DOHH2 (cell line): ENCODE data around the gene A1BG.

Experiments used
- H3F3A ChIP-seq: fragments of 200-600 bp; sonication (generic), shearing (Covaris generic); 2 replicates; pipeline ENCODE4 v1.6.0; 2016; ENCODE audit warnings: antibody characterized with exemption, mild to moderate bottlenecking; ENCODE audit not compliant: control insufficient read depth, insufficient read depth
- H3K27ac ChIP-seq: fragments of 200-600 bp; sonication (generic); 2 replicates; pipeline ENCODE4 v1.5.1; 2014; ENCODE audit warnings: low read depth, mild to moderate bottlenecking, low read length, moderate library complexity
- H3K27me3 ChIP-seq: fragments of 200-600 bp; sonication (generic); 2 replicates; pipeline ENCODE4 v1.6.1; 2014; ENCODE audit warnings: mild to moderate bottlenecking, low read length, mixed read lengths; ENCODE audit not compliant: control insufficient read depth
- H3K36me3 ChIP-seq: fragments of 200-600 bp; sonication (generic); 2 replicates; pipeline ENCODE4 v1.6.1; 2014; ENCODE audit warnings: mild to moderate bottlenecking, low read length, moderate library complexity, mixed read lengths; ENCODE audit not compliant: control insufficient read depth
- H3K4me1 ChIP-seq: fragments of 200-600 bp; sonication (generic); 2 replicates; pipeline ENCODE4 v1.6.1; 2014; ENCODE audit warnings: mild to moderate bottlenecking, low read length, mixed read lengths; ENCODE audit not compliant: control insufficient read depth
- H3K4me2 ChIP-seq: fragments of 200-600 bp; sonication (generic); 2 replicates; pipeline ENCODE4 v1.6.0; 2014; ENCODE audit warnings: mild to moderate bottlenecking, low read length, moderate library complexity
- H3K4me3 ChIP-seq: fragments of 200-600 bp; sonication (generic); 2 replicates; pipeline ENCODE4 v1.5.1; 2014; ENCODE audit warnings: mild to moderate bottlenecking, low read length, mixed read lengths
- H3K79me2 ChIP-seq: fragments of 200-600 bp; sonication (generic); 2 replicates; pipeline ENCODE4 v1.6.1; 2014; ENCODE audit warnings: mild to moderate bottlenecking, low read length, mixed read lengths; ENCODE audit not compliant: control insufficient read depth
- H3K9me2 ChIP-seq: fragments of 200-600 bp; sonication (generic); replicated peaks from 2 replicates; pipeline ENCODE4 v1.6.1; 2014; ENCODE audit warnings: mild to moderate bottlenecking, low read length, mixed read lengths; ENCODE audit not compliant: control insufficient read depth
- H3K9me3 ChIP-seq: fragments of 200-600 bp; sonication (generic); 2 replicates; pipeline ENCODE4 v1.6.1; 2014; ENCODE audit warnings: antibody characterized with exemption, low read length, mixed read lengths; ENCODE audit not compliant: control insufficient read depth, insufficient read depth
- H4K20me1 ChIP-seq: fragments of 200-600 bp; sonication (generic); 2 replicates; pipeline ENCODE4 v1.6.0; 2014; ENCODE audit warnings: low read depth, mild to moderate bottlenecking, antibody characterized with exemption, low read length, moderate library complexity; ENCODE audit not compliant: control insufficient read depth, insufficient read depth
- EZH2phosphoT487 ChIP-seq: fragments of 200-600 bp; sonication (generic); IDR thresholded peaks from 2 replicates; pipeline ENCODE4 v1.6.1; 2017; ENCODE audit warnings: borderline replicate concordance, mild to moderate bottlenecking, antibody characterized with exemption, low read length, moderate library complexity, mixed read lengths
- TF ChIP-seq, protein P1 (sequence below): fragments of 200-600 bp; sonication (generic); IDR thresholded peaks from one replicate; pipeline ENCODE4 v1.5.1; 2014; ENCODE audit warnings: antibody characterized with exemption, mild to moderate bottlenecking, low read depth, low read length; ENCODE audit not compliant: poor library complexity, severe bottlenecking

Gene A1BG

DNA sequence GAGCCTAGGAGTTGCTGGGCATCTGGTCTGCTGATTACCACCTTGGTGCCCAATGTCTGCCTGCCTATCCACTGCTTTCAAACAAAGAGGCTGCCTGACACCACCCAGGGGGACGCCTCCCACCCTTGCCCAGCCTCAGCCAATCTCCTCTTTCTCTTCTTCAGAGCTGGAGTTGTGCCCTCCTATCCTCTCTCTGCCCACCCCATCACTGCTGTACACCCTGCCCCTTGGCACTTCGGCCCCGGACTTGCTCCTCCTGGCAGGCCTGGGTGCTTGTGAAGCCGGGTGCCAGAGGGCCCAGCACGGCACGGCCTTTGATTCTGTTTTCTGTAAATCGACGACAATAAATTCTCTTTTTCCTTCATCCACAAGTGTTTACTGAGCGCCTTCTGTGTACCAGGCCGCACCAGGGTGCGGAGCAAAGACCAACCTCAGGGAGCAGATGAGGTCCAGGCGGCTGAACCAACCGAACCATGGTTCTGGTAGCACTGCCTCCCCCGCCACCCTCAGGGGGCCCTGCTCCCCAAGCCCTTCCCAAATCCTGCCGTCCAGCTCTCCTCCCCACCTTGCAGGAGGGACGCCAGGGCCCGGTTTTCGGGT is 47.1 kb upstream of the A1BG start:
- peak overlapping the region; percentile 70 for H3K4me3 ChIP-seq
- H3K4me2 ChIP-seq = peak overlapping the region; percentile 83
- no peaks in the 10 kb centered on the region for H3K9me2 ChIP-seq
- peaks cover 10% of the 10 kb centered on the region for H3K79me2 ChIP-seq
- TF ChIP-seq, protein P1, sequence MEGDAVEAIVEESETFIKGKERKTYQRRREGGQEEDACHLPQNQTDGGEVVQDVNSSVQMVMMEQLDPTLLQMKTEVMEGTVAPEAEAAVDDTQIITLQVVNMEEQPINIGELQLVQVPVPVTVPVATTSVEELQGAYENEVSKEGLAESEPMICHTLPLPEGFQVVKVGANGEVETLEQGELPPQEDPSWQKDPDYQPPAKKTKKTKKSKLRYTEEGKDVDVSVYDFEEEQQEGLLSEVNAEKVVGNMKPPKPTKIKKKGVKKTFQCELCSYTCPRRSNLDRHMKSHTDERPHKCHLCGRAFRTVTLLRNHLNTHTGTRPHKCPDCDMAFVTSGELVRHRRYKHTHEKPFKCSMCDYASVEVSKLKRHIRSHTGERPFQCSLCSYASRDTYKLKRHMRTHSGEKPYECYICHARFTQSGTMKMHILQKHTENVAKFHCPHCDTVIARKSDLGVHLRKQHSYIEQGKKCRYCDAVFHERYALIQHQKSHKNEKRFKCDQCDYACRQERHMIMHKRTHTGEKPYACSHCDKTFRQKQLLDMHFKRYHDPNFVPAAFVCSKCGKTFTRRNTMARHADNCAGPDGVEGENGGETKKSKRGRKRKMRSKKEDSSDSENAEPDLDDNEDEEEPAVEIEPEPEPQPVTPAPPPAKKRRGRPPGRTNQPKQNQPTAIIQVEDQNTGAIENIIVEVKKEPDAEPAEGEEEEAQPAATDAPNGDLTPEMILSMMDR = no peak
- no peak for TF ChIP-seq EZH2phosphoT487
- no peaks in the 10 kb centered on the region for H4K20me1 ChIP-seq
- H3K27ac ChIP-seq = no peak overlapping the region
- H3K4me1 ChIP-seq = peaks cover 20% of the 10 kb centered on the region
- no peaks in the 10 kb centered on the region for H3K27me3 ChIP-seq
- H3K9me3 ChIP-seq = no peaks in the 10 kb centered on the region
- peaks cover 3% of the 10 kb centered on the region; the same call in 1 of the 2 replicates for H3K36me3 ChIP-seq
- peaks cover 17% of the 10 kb centered on the region for H3F3A ChIP-seq

DNA sequence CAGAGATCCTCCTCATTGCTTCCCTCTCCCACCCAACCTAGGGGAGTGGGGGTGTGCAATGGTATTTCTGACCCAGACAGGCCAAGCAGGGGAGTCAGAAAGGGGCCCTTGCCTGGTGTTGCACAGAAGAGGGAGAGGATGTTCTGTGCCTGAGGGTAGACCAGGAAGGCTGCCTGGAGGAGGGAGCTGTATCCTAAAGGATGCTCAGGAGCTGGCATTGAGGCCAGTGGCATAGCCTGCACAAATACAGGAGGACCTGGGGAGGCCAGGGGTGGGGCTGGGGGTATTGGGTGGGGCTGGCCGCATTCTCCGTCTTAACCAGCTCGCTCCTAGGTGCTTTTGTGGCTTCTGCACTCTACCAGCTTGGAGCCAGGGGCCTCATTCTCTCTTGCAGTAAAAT is 46.6 kb upstream of the A1BG start:
- no peak overlapping the region for H3K4me2 ChIP-seq
- no peak overlapping the region for H3K27ac ChIP-seq
- H3K4me3 ChIP-seq = no peak overlapping the region
- no peaks in the 10 kb centered on the region for H3K9me3 ChIP-seq
- H3K79me2 ChIP-seq = peaks cover 10% of the 10 kb centered on the region
- peaks cover 8% of the 10 kb centered on the region for H3K36me3 ChIP-seq
- no peaks in the 10 kb centered on the region for H4K20me1 ChIP-seq
- H3K9me2 ChIP-seq = no peaks in the 10 kb centered on the region
- H3K27me3 ChIP-seq = no peaks in the 10 kb centered on the region
- peaks cover 17% of the 10 kb centered on the region for H3F3A ChIP-seq
- no peak for TF ChIP-seq EZH2phosphoT487
- TF ChIP-seq, protein P1 = no peak
- H3K4me1 ChIP-seq = peaks cover 20% of the 10 kb centered on the region

DNA sequence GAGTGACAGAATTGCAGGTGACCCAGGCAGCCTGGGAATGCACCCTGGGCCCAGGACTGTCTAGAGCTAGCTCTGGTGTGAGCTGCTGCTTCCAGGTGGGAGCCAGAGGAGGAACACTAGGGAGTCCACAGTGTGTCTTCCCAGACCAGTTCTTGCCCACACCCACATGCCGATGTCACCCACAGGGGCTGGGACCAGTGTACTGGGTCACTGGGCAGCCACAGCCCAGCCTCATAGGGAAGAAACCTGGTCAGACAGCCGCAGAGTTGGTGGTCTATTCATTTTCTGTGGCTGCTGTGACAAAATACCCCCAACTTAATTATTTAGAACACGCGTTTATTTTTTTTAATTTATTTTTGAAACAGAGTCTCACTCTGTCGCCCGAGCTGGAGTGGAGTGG is 45.3 kb upstream of the A1BG start:
- H3K36me3 ChIP-seq = peaks cover 21% of the 10 kb centered on the region
- H3K4me1 ChIP-seq = peaks cover 20% of the 10 kb centered on the region
- no peaks in the 10 kb centered on the region for H3K27me3 ChIP-seq
- TF ChIP-seq EZH2phosphoT487 = no peak
- peaks cover 23% of the 10 kb centered on the region for H3F3A ChIP-seq
- H3K9me2 ChIP-seq = no peaks in the 10 kb centered on the region
- 0 out of 2 replicates have a peak, but pooled peaks cover 2% of the 10 kb centered on the region for H4K20me1 ChIP-seq
- H3K4me3 ChIP-seq = no peak overlapping the region
- H3K4me2 ChIP-seq = no peak overlapping the region
- no peak overlapping the region for H3K27ac ChIP-seq
- H3K79me2 ChIP-seq = peaks cover 10% of the 10 kb centered on the region
- H3K9me3 ChIP-seq = no peaks in the 10 kb centered on the region

DNA sequence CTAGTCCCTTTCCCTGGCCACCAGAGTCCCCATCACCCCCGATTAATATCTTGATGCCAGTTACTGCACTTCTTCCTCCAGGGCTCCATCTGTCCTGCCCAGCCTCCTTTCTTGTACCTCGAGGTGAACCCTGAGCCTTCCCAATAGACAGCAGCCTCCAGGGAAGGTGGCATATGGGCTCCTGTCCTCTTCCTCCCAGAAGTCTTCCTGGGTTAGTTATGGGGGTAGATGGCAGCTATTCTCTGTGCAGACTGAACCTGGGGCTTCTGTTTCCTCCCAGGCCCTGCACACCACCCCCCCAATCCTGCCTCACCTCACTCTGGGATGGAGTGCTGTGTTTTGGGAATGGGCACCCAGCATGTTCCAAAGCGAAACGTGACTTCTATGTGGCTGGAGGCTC is 44.8 kb upstream of the A1BG start:
- Histone ChIP-seq H4K20me1 (0 out of 2 replicates have a peak, but pooled peaks cover 2% of the 10 kb centered on the region), H3K4me1 (peaks cover 19% of the 10 kb centered on the region), H3K9me2 (no peaks in the 10 kb centered on the region), H3K27ac (no peak overlapping the region), H3K9me3 (no peaks in the 10 kb centered on the region), H3K4me2 (no peak overlapping the region), H3K79me2 (peaks cover 10% of the 10 kb centered on the region), H3K27me3 (no peaks in the 10 kb centered on the region), H3F3A (peaks cover 25% of the 10 kb centered on the region), H3K4me3 (no peak overlapping the region), H3K36me3 (peaks cover 26% of the 10 kb centered on the region)
- no peak for TF ChIP-seq EZH2phosphoT487
- TF ChIP-seq, protein P1 = no peak
